Mucosa of descending colon (tissue), 3 donors: ENCODE data around the gene XRN1. TPM values are rescaled to one million over a fixed set of nuclear protein-coding genes. Genes with fewer than 3 reads are reported as not detected.
"Not testable (repeated sequence)": the region's sequence is repeated elsewhere in the genome, so short reads cannot be mapped to it uniquely, and the experiment has no call there.

Experiments
- ATAC-seq: fragments of 200-7000 bp; cut with Tn5 transposase; one replicate; pipeline ENCODE4 v1.9.1; 2020; ENCODE audit warnings: mild to moderate bottlenecking, moderate library complexity
- DNase-seq, 3 donors: peaks; one replicate each; pipeline ENCODE4 v3.0.0-alpha.2; 2020
- H3K36me3 ChIP-seq: fragments of 200-600 bp; one replicate; pipeline ENCODE4 v1.8.0; 2021; ENCODE audit warnings: low read depth, mild to moderate bottlenecking
- H3K4me1 ChIP-seq: fragments of 200-600 bp; one replicate; pipeline ENCODE4 v1.8.0; 2021; ENCODE audit warnings: low read depth, mild to moderate bottlenecking
- H3K4me3 ChIP-seq: fragments of 200-600 bp; one replicate; pipeline ENCODE4 v1.8.0; 2021; ENCODE audit warnings: mild to moderate bottlenecking
- H3K9me3 ChIP-seq: fragments of 200-600 bp; one replicate; pipeline ENCODE4 v1.8.0; 2021; ENCODE audit warnings: mild to moderate bottlenecking
- CTCF ChIP-seq: fragments of 200-600 bp; IDR thresholded peaks from one replicate; pipeline ENCODE4 v1.8.0; 2022; ENCODE audit warnings: antibody characterized with exemption, mild to moderate bottlenecking
- intact Hi-C, 2 donors: fragments of 100-400 bp; cut with DNase I in 1 of 2; cut with micrococcal nuclease in 1 of 2; formaldehyde crosslinking; loops; one replicate each; pipeline versions ENCODE4 v1.11.0 to v1.11.1; 2022; cut with DNase I, micrococcal nuclease
- total RNA-seq, 3 donors: library from RNA; stranded (reverse); fragmentation: NEBNext Ultra II Directional in 2 of 3; extraction: Animal tissue kit (Norgen Biotek cat#: 25700) in 2 of 3; gene quantifications; one replicate each; pipeline versions ENCODE4 v1.2.1 to v1.2.4, GENCODE V29; 2021 to 2023
- donor health status: DM: no; HTN: no; CAD: no; lungs with moderate emphysema.
- donor health status: DM: no; HTN: no; CAD: no.
- donor health status: DM: no; HTN: yes; CAD: no.

Gene XRN1
- total RNA-seq, 3 donors from 2014 or later = 57.3 to 60.7 (median 59.4) TPM

- DNase-seq (no peak), ATAC-seq (no peak)
- H3K36me3 ChIP-seq = peaks cover 9% of the 10 kb centered on the region
- no peak overlapping the region for H3K4me3 ChIP-seq
- intact Hi-C loops = no loop called here
- no peak for TF ChIP-seq CTCF
- H3K9me3 ChIP-seq = no peaks in the 10 kb centered on the region
- no peaks in the 10 kb centered on the region for H3K4me1 ChIP-seq
Measured at GRCh38 chr3:142315083-142315482, 132.8 kb downstream of the XRN1 start.

- no peaks in the 10 kb centered on the region for H3K4me1 ChIP-seq
- H3K9me3 ChIP-seq = no peaks in the 10 kb centered on the region
- no peak for TF ChIP-seq CTCF
- H3K36me3 ChIP-seq = no peaks in the 10 kb centered on the region
- ATAC-seq = no peak
- intact Hi-C loops = no loop called here
- no peak overlapping the region for H3K4me3 ChIP-seq
- DNase-seq = no peak
Measured at GRCh38 chr3:142310439-142310838, 137.4 kb downstream of the XRN1 start.

GRCh38 chr3:142302847-142303246 is 145.0 kb downstream of the XRN1 start:
- intact Hi-C loops = not testable (repeated sequence)

GRCh38 chr3:142298626-142299025 is 149.2 kb downstream of the XRN1 start:
- DNase-seq = no peak
- H3K9me3 ChIP-seq = peaks cover 6% of the 10 kb centered on the region
- no peak overlapping the region for H3K4me3 ChIP-seq
- no peak for TF ChIP-seq CTCF
- no peaks in the 10 kb centered on the region for H3K4me1 ChIP-seq
- ATAC-seq = no peak
- H3K36me3 ChIP-seq = no peaks in the 10 kb centered on the region
- intact Hi-C loops = no loop called here

More at GRCh38 chr3:142302847-142303246, 145.0 kb downstream of the XRN1 start:
- H3K9me3 ChIP-seq = peaks cover 15% of the 10 kb centered on the region
- ATAC-seq, H3K4me3 ChIP-seq, H3K4me1 ChIP-seq, DNase-seq, H3K36me3 ChIP-seq: not testable (repeated sequence)

- H3K36me3 ChIP-seq = no peaks in the 10 kb centered on the region
- no peak overlapping the region for H3K4me3 ChIP-seq
- no peaks in the 10 kb centered on the region for H3K9me3 ChIP-seq
- DNase-seq = no peak
- no peak for TF ChIP-seq CTCF
- H3K4me1 ChIP-seq = no peaks in the 10 kb centered on the region
- intact Hi-C loops = no loop called here
- ATAC-seq = no peak
Measured at GRCh38 chr3:142296507-142296906, 151.3 kb downstream of the XRN1 start.

GRCh38 chr3:142287866-142288638 is 159.8 kb downstream of the XRN1 start:
- H3K36me3 ChIP-seq = no peaks in the 10 kb centered on the region
- no peak for DNase-seq
- intact Hi-C loops = loop anchor here in 1 of 2 donors (10.0 kb wide), 1 partner anchor 173 kb away; no protein-coding TSS in a partner anchor
- no peak overlapping the region for H3K4me3 ChIP-seq
- H3K4me1 ChIP-seq = no peaks in the 10 kb centered on the region
- ATAC-seq = peak; percentile 25
- TF ChIP-seq CTCF = no peak
- H3K9me3 ChIP-seq = peaks cover 30% of the 10 kb centered on the region
